Measurements from ENCODE around the gene MED15.
"Not testable (repeated sequence)": the region's sequence is repeated elsewhere in the genome, so short reads cannot be mapped to it uniquely, and the experiment has no call there.

Gene MED15, protein sequence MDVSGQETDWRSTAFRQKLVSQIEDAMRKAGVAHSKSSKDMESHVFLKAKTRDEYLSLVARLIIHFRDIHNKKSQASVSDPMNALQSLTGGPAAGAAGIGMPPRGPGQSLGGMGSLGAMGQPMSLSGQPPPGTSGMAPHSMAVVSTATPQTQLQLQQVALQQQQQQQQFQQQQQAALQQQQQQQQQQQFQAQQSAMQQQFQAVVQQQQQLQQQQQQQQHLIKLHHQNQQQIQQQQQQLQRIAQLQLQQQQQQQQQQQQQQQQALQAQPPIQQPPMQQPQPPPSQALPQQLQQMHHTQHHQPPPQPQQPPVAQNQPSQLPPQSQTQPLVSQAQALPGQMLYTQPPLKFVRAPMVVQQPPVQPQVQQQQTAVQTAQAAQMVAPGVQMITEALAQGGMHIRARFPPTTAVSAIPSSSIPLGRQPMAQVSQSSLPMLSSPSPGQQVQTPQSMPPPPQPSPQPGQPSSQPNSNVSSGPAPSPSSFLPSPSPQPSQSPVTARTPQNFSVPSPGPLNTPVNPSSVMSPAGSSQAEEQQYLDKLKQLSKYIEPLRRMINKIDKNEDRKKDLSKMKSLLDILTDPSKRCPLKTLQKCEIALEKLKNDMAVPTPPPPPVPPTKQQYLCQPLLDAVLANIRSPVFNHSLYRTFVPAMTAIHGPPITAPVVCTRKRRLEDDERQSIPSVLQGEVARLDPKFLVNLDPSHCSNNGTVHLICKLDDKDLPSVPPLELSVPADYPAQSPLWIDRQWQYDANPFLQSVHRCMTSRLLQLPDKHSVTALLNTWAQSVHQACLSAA

DNA sequence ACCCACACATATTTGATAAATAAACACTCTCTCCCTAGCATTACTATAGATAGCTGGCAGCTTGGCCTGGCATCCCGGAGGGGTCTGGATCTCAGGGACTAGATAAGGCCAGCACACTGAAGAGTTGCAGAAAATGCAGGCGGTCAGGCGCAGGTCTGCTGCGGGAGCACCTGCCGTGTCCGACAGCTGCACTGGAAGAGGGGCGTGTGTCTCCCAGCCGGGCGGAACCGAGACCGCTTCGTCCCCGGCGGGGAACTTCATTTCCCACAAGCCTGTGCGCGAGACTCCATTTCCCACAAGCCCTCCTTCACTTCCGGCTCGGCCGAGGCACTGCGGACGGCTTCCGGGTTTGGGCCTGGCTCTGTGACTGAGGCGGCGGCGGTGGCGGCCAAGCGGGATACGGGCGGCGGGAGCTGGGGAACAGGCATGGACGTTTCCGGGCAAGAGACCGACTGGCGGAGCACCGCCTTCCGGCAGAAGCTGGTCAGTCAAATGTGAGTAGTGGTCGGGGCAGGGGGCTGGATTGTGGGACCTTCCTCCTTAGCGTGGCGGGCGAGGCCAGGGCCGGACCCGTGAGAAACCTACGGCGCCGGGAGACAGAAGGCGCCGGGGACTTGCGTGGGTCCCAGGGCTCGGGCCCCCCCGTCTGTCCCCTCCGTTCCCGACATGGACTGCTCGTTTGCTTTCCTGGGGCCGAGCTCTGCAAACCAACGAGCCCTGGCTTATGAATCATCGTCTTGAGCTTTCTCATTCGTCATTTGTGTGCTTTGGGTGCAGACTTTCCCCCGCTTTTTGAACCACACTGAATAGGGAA is at the start of gene MED15:
MED15 (plus strand) TSS at position 358 of the 814 bp plus-strand sequence; CDS start at position 427, 69 bp downstream.
- peak; percentile 76 to 86 (median 77) for DNase-seq (ENCODE audit: low read depth in 2 of 3, low spot score in 2 of 3)

DNA sequence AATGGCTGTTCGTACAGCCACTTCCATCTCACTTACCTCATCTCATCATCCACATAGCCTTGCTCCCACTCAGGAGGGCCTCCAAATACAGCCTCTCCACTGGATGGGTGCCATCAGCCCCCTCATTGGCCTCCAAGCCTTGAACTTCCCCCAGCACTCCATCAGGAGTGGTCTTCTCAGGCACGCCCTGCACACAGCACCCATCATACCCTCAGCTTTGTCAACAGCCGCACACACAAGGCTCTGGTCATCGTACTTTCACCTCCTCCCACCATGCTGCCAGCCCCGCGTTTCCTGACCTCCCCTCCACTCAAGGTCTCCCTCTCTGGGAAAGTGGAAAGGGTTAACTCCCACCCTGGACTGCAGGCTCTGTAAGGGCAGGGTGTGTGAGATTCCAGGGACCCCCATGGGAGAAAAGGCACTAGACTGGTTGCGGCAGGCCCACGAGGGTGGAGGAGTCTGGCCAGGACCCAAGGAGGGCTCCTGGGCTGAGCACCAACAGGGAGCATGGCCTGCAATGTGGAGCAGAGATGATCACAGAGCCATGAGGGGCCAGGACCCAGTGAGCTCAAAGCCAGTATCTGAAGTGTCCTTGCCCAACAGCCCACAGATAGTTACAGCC is 48.8 kb upstream of the MED15 start:
- DNase-seq (ENCODE audit: low read depth in 2 of 3, low spot score in 2 of 3) = no peak

DNA sequence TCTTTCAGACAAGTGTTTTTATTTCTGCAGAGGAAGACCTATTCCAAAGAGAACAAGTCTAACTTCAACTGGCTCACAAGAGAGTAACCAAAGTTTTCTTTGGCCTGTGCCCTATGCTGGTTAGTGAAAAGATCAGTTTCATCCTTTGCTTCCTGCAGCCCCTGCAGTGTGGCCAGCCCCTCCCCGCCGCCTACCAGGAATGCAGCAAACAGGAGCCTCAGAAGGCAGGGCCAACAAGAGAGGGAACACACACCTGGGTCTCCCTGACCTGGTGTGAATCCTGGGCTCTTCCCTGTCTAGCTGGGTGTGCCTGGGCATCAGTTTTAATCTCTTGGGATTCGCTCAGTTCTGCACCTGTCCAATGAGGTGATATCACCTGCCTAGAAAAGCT is 48.3 kb upstream of the MED15 start:
- DNase-seq (ENCODE audit: low read depth in 2 of 3, low spot score in 2 of 3) = no peak

DNA sequence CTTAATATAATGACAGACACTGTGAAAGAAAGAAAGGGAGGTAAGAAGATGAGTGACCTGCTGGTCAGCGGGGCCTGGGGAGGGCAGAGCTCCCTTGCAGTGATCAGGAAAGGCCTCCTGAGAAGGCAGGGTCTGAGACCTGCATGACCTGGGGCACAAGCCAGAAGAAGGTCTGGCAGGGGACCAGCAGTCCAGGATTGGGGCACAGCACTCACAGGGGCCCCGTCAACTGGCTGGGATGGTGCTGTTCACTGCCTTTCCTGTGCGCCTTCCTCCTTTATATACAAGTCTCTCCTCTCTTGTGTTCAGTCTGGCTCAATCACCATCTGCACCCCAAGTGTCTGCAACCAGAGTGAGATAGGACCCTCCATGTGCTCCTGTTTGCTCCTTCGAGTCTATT is 47.5 kb upstream of the MED15 start:
- no peak for DNase-seq (ENCODE audit: low read depth in 2 of 3, low spot score in 2 of 3)

DNA sequence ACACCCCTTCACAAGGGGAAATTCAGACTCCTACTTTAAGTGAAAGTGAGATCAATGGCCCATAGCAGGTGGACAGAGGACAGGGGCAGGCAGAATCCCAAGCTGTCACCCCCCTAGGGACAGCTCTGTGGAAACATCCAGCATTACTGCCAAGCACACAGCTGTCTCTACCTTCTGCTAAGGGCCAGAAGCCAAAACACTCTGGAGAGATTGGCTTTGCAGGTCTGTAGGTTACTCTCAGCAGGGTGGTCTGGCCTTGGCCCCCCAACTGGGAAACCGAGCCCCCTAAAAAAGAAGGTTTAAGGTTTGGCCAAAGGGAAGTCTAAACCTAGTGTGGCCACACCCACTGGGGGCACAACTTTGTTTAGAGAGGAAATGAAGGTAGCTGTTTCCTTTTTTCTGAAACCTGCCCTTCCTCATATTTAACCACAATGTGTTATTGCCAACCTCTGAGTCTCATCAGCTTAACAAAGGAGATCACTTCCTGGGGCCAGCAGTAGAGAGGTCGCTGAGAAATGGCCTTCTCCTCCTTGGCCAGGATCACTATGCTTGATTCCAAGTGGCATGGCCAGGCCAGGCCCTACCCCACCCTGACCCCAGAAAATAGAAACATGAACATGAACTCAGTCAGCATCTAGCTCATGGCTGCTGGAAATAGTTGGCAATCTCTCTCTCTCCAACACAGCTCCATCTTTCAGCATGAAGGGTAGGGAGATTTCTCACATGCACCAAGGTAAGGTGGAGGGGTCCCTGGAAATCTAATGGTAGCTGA is 43.9 kb upstream of the MED15 start:
- no peak for DNase-seq (ENCODE audit: low read depth in 2 of 3, low spot score in 2 of 3)

DNA sequence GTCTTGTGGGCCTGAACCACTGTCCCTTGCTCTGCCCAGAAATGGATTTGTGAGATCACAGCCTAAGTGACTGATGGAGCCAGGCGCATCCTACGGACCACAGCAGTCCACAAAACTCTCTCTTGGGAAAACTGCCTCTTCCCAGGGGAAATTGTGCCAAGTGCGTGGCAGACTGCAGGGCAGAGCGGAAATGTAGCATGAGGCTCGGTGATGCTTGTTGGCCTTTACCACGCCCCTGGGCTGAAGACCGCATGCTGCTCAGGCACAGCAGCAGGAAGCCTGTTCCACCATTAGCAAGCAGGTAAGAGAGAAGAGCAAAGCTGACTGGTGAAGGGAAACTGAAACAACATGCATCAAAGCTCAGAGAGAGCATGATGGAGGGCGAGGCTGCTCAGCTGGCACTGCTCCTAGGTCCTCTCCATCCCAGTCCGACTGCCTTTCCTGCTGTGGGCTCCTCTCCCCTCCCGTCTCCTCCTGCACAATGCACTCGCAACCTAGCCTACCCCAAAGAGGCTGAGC is 43.3 kb upstream of the MED15 start:
- DNase-seq (ENCODE audit: low read depth in 2 of 3, low spot score in 2 of 3) = no peak

DNA sequence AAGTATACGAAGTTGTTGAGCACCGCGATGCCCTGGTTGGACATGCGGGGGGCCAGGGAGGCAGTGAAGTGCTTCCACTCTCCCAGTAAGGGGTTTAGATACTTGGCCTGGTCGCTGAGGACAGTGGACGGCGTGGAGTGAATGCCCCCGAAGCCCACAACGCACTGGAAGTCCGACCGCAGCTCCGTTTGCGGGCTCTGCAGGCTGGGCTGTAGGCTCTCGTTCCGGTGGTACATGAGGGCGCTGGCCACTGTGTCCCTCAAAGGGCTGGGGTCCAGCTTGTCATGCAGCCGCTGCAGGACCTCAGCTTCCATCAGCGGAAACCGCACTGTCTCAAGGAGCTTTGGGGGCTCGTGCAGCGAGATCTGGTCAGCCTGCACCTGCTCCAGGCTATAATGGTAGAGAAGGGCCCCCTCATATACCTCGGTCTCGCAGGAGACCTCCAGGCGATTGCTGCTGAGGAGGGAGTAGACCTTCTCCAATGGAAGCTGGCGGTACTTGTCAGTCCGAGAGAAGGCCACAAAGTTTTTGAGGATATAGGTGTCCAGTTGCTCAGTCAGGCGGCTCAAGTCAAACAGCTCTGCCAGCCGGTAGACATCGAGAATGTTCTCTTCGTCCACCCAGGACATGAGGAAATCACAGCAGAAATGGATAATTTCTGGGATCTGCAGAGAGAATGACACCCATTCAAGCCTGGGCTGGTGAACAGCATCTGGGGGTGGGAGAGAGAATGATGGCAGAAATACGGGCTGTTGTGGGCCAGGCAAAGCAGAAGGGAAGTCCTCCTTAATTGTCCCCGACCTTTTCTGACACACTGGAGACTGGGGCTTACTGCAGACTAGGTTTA is 42.3 kb upstream of the MED15 start:
- no peak for DNase-seq (ENCODE audit: low read depth in 2 of 3, low spot score in 2 of 3)

DNA sequence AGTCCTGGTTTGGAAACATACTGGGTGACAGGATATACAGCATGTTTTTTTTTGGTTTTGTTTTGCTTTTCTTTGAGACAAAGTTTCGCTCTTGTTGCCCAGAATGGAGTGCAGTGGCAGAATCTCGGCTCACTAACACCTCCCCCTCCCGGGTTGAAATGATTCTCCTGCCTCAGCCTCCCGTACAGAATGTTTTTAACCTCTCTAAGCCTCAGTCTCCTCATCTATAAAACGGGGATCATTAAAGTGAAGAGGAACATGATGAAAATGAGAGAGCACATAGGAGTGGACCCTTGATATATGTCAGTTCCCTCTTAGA is 41.7 kb upstream of the MED15 start:
- DNase-seq (ENCODE audit: low read depth in 2 of 3, low spot score in 2 of 3) = no peak

DNA sequence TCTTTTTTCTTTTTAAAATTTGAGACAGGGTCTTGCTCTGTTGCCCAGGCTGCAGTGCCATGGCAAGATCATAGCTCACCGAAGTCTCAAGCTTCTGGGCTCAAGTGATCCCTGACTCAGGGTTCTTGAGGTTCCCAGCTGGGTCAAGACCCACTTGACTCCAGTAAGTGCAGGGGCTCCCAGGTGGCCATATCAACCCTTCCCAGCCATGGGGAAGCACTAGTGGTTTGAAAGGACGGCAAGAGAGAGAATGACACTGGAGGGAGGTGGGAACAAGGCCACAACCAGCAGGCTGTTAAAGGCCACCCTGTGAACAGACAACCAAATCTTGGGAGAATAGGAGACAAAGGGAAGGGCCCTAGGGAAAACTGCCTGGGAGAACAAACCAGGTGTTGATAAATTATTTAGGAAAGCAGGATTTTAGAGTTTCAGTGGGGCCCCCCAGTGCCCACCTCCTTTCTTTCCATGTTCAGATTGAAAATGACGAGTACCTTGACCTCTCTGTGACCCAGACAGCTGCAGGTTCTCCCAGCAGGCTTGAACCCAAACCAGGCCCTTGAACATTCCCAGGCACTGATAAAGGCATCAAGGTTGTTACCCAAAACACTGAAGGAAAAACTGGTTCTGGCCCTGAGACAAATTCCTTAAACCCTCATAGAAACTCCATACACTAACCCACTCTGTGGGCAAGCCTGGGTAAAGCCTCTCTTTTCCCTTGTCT is 40.6 kb upstream of the MED15 start:
- DNase-seq (ENCODE audit: low read depth in 2 of 3, low spot score in 2 of 3) = no peak

DNA sequence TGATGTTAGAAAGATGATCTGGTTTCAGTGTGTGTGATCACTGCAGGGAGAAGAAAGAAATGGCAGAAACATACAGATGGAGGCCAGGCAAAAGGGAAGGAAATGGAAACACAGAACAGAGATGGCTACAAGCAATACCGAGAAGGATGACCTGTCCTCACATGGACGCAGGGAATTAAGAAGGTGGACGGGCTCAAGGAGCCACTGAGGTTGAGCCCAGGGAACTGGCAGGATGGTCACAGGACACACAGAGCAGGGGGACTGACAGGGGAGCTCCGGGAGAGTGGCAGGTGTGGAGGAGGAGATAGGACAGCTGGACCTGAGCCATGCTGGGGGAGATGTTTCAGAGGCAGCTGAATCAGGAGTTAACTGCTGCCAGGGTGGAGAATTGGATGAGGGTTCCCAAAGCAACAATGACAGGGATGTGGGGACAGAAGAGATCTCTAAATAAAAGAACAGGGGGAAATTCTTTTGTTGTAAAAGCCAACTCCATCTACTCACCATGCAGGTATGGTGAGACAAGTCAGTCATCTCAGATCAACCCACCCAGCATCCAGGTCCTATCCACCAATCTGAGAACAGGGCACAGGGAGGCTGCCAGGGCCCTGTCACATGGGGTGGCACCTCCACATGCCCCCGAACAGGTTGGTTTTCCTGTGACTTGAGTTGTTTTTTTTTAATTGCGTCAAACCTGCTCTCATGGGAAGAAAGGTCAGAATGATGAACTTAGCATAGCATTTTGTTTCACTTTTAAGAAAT is 38.1 kb upstream of the MED15 start:
- DNase-seq (ENCODE audit: low read depth in 2 of 3, low spot score in 2 of 3) = no peak

DNA sequence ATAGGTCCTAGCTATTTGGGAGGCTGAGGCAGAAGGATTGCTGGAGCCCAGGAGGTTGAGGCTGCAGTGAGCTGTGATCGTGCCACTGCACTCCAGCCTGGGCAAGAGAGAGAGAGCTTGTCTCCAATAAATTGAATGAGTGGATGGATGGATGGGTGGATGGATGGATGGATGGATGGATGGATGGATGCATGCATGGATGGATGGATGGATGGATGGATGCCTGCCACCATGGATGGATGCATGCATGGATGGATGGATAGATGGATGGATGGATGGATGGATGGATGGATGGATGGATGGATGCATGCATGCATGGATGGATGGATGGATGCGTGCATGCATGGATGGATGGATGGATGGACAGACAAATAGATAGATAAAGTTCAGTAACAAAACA is 36.9 kb upstream of the MED15 start:
- DNase-seq (ENCODE audit: low read depth in 2 of 3, low spot score in 2 of 3) = not testable (repeated sequence)

DNA sequence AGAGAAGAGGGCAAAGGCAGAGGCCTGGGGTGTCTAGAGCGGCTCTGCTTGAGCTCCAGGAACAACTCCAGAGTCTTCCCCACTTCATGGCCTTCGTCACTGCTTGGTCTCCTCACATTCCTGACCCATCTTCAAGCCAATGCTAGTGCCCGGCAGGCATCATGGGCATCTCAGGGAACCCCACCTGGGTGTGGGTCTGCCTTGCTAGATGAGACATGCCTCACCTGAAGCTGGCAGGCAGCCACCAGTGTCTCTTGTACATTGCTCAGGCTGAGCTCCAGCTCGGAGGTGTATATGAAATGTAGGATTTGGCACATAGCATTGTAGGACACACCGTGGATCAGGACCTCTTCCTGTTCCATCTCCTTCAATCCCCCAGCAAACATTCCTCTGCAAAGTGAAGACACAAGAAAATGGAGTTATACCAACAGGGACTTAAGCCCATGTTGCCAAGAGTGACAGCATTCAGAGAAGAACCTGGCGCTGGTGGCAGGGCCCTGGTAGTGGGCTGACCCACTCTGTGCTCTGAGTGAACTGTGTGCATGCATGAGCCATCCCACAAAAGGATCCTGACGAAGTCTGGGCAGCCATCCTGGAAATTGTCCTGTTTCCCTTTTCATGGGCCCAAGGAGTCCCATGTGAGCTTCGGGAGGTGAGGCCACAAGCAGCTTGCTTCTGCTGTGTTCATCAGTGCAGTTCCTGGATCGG is 36.1 kb upstream of the MED15 start:
- DNase-seq (ENCODE audit: low read depth in 2 of 3, low spot score in 2 of 3) = no peak

DNA sequence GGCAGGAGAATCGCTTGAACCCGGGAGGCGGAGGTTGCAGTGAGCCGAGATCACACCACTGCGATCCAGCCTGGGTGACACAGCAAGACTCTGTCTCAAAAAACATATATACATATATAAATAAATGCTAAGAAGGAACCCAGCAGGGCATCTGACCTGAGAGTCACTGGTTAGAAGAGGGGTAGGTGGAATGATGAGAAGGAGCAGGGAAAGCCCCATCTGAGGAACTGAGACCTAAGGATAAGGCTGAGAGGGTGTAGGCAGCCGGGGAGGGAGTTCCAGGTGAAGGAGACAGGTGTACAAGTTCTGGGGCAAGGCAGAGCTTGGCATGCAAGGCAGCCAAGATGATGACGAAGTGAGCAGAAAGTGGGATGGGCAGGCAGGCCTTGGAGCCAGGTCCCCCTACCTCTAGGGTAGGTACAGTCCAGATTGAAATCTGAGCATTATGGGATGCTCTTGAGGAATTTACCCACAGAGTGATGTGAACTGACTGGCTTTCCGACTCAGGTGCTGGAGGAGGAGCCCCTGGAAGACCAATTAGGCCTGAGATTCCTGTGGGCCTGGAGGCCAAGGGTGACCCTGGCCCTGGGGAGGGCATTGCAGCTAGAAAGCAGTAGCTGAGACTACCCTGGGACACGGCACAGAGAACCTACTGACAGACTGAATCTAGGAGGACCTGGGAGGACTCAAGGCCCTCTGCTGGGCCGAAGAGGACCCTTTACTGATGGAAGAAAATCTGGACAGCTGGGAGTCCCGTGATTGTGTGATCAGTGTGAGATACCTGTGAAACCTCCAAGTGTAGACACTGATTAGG is 34.6 kb upstream of the MED15 start:
- DNase-seq (ENCODE audit: low read depth in 2 of 3, low spot score in 2 of 3) = no peak

DNA sequence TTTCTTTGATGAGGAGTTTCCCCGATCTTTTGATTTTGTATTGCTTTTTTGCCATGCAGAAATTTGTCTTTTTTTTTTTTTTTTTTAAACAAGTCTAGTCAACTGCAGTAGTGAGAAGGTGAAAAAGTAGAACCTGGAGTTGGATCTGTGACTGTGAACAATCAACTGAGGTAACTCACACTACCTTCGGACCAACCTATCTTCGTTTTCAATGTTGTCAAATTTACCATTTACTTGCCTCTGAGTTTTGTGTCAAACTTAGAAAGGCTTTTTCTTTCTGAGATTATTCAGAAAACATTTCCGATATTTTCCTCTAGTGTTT is 32.3 kb upstream of the MED15 start:
- no peak for DNase-seq (ENCODE audit: low read depth in 2 of 3, low spot score in 2 of 3)

DNA sequence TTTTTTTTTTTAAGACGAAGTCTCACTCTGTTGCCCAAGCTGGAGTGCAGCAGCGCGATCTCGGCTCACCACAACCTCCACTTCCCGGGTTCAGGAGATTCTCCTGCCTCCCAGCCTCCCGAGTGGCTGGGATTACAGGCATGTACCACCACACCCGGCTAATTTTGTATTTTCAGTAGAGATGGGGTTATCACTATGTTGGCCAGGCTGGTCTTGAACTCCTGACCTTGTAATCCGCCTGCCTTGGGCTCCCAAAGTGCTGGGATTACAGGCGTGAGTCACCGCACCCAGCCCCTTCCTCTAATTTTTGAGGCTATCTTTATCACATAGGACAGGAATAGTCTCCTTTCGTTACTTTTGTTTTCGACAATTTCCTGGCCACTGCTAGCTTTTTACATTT is 31.8 kb upstream of the MED15 start:
- not testable (repeated sequence) for DNase-seq (ENCODE audit: low read depth in 2 of 3, low spot score in 2 of 3)

DNA sequence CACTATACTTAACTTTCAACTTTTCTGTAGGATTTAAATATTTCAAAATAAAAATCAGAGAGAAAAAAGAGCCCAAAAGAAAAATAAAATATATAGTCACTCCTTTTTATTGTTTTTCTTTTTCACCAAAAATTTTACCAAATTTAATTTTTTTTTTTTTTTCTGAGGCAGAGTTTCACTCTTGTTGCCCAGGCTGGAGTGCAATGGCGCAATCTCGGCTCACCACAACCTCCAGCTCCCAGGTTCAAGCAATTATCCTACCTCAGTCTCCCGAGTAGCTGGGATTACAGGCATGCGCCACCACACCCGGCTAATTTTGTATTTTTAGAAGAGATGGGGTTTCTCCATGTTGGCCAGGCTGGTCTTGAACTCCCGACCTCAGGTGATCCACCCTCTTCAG is 29.4 kb upstream of the MED15 start:
- DNase-seq (ENCODE audit: low read depth in 2 of 3, low spot score in 2 of 3) = not testable (repeated sequence)
